Measurements from ENCODE around the gene PITPNM3.

GRCh38 chr17:6554342-6554741, 2.0 kb downstream of the PITPNM3 start:
- TF ChIP-seq TAF1 (IDR thresholded peaks at IDR 0.05; ENCODE audit: borderline replicate concordance, low read depth, low read length) (no peak), POLR2A (IDR thresholded peaks at IDR 0.05; ENCODE audit: low read depth, low read length) (no peak), POLR2AphosphoS5 (IDR thresholded peaks at IDR 0.05; ENCODE audit: low read depth, low read length) (no peak)

All from GM12892 (cell line).